IPS DF 19.7 (cell line): ENCODE results near the gene PHOX2A.
"Not testable (repeated sequence)": the region's sequence is repeated elsewhere in the genome, so short reads cannot be mapped to it uniquely, and the experiment has no call there.

Source experiments
- DNase-seq: peaks from one replicate; pipeline ENCODE4 v3.0.0-alpha.2; 2013; ENCODE audit warnings: low read depth, low spot score

The PHOX2A gene

GRCh38 chr11:72244060-72244360 is at the start of gene PHOX2A:
TSS of gene PHOX2A (minus strand) at chr11:72244176. CDS start at chr11:72244004, 172 bp downstream.
- DNase-seq, result no peak

- no peak for DNase-seq
Measured at GRCh38 chr11:72293391-72293790, 49.4 kb upstream of the PHOX2A start.

GRCh38 chr11:72292106-72292785 is 48.3 kb upstream of the PHOX2A start:
- DNase-seq, result no peak

GRCh38 chr11:72290741-72291140 is 46.8 kb upstream of the PHOX2A start:
- not testable (repeated sequence) for DNase-seq

- DNase-seq, result no peak
Measured at GRCh38 chr11:72287293-72287692, 43.3 kb upstream of the PHOX2A start.

- no peak for DNase-seq
Measured at GRCh38 chr11:72283947-72284346, 40.0 kb upstream of the PHOX2A start.

- DNase-seq, result no peak
Measured at GRCh38 chr11:72280726-72281315, 36.8 kb upstream of the PHOX2A start.

- DNase-seq, result no peak
Measured at GRCh38 chr11:72280037-72280436, 36.1 kb upstream of the PHOX2A start.

GRCh38 chr11:72278905-72279304 is 34.9 kb upstream of the PHOX2A start:
- DNase-seq, result no peak

GRCh38 chr11:72274435-72274834 is 30.5 kb upstream of the PHOX2A start:
- no peak for DNase-seq

- DNase-seq, result no peak
Measured at GRCh38 chr11:72271980-72272379, 28.0 kb upstream of the PHOX2A start.

GRCh38 chr11:72267956-72268617 is 24.1 kb upstream of the PHOX2A start:
- DNase-seq, result no peak

- not testable (repeated sequence) for DNase-seq
Measured at GRCh38 chr11:72266960-72267359, 23.0 kb upstream of the PHOX2A start.

GRCh38 chr11:72265951-72266350 is 22.0 kb upstream of the PHOX2A start:
- DNase-seq, result no peak

GRCh38 chr11:72263361-72263760 is 19.4 kb upstream of the PHOX2A start:
- no peak for DNase-seq

- DNase-seq, result no peak
Measured at GRCh38 chr11:72260574-72260973, 16.6 kb upstream of the PHOX2A start.

- DNase-seq, result no peak
Measured at GRCh38 chr11:72259490-72259889, 15.5 kb upstream of the PHOX2A start.

GRCh38 chr11:72257570-72257969 is 13.6 kb upstream of the PHOX2A start:
- no peak for DNase-seq

GRCh38 chr11:72254299-72254993 is 10.5 kb upstream of the PHOX2A start:
- no peak for DNase-seq

GRCh38 chr11:72253392-72253791 is 9.4 kb upstream of the PHOX2A start:
- DNase-seq, result no peak

- DNase-seq, result no peak
Measured at GRCh38 chr11:72251614-72252013, 7.6 kb upstream of the PHOX2A start.

GRCh38 chr11:72250661-72251464 is 6.9 kb upstream of the PHOX2A start:
- no peak for DNase-seq
